Measurements from ENCODE around the gene ATG4D. TPM values are rescaled to one million over a fixed set of nuclear protein-coding genes. Genes with fewer than 3 reads are reported as not detected.

Gene ATG4D
- polyA plus RNA-seq, 1 of the 3 experiments (the other 2 are of a cell fraction): 22.6 TPM

DNA sequence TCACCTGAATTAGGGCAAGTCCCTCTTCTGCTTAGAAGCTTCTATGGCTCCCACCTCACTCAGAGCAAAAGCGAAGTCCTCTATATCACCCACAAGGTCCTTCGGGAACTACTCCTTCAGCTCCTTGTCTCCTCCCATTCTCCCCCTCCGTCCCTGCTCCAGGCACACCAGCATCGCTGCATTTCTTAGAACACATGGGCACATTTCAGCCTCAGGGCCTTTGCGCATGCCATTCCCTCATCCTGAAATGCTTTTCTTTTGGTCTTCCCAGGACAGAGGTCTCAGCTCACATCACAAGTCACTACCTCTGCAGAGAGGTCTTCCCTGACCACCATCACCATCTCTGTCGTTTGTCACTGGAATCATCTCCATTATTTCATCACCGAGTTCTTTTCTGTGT is 30.5 kb upstream of the ATG4D start:
- no peaks in the 10 kb centered on the region for H3F3A ChIP-seq (replicated peaks; ENCODE audit: insufficient read depth)
- 63% methylated on average over 7 of the region's 7 CpGs for WGBS (ENCODE audit: low lambda C conversion rate)
- H4K20me1 ChIP-seq (ENCODE audit: insufficient read depth): no peaks in the 10 kb centered on the region
- ChIA-PET POLR2A (no interaction called here), CTCF (interaction anchor here (0.6 to 1.8 kb wide), 5 partner anchors 10 to 35 kb away, joined by 3 to 5 read pairs (median 3); no protein-coding TSS in a partner anchor)
- no peaks in the 10 kb centered on the region; a peak in 1 of 4 replicates for H3K4me1 ChIP-seq (ENCODE audit: control insufficient read depth in 1 of 2, insufficient read depth in 2 of 2, low read depth in 1 of 2, low read length in 1 of 2)
- no peak overlapping the region for H2AFZ ChIP-seq (ENCODE audit: low read depth)
- no peak for TF ChIP-seq PBX3 (IDR thresholded peaks at IDR 0.05)
- no peak for TF ChIP-seq NFIC (IDR thresholded peaks at IDR 0.05; ENCODE audit: borderline replicate concordance)
- TF ChIP-seq JUND (IDR thresholded peaks at IDR 0.05): no peak
- no peak for TF ChIP-seq RXRA (IDR thresholded peaks at IDR 0.05; ENCODE audit: borderline replicate concordance, low read depth)
- no peak for TF ChIP-seq TCF12 (IDR thresholded peaks at IDR 0.05)
- no peak for TF ChIP-seq FOSL2 (IDR thresholded peaks at IDR 0.05; ENCODE audit: borderline replicate concordance, low read depth)
- TF ChIP-seq GATA2 (CRISPR knock-in tag; IDR thresholded peaks at IDR 0.05): no peak
- no peak for TF ChIP-seq GABPA (IDR thresholded peaks at IDR 0.05; ENCODE audit: low read depth)
- no peak for TF ChIP-seq EP300 (IDR thresholded peaks at IDR 0.05; ENCODE audit: borderline replicate concordance in 1 of 2, low read depth in 1 of 2, low read length in 1 of 2)
- no peak for TF ChIP-seq SIN3A (IDR thresholded peaks at IDR 0.05; ENCODE audit: borderline replicate concordance, low read depth, low read length)
- TF ChIP-seq TAF1 (IDR thresholded peaks at IDR 0.05; ENCODE audit: borderline replicate concordance, low read depth, low read length): no peak
- no peak for TF ChIP-seq EZH2phosphoT487 (IDR thresholded peaks at IDR 0.05; ENCODE audit: borderline replicate concordance, low read depth)
- TF ChIP-seq, protein P1, sequence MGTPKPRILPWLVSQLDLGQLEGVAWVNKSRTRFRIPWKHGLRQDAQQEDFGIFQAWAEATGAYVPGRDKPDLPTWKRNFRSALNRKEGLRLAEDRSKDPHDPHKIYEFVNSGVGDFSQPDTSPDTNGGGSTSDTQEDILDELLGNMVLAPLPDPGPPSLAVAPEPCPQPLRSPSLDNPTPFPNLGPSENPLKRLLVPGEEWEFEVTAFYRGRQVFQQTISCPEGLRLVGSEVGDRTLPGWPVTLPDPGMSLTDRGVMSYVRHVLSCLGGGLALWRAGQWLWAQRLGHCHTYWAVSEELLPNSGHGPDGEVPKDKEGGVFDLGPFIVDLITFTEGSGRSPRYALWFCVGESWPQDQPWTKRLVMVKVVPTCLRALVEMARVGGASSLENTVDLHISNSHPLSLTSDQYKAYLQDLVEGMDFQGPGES (IDR thresholded peaks at IDR 0.05; ENCODE audit: low read depth, low read length): no peak
- TF ChIP-seq SMC3 (IDR thresholded peaks at IDR 0.05; ENCODE audit: low read depth, low read length): no peak
- TF ChIP-seq YY1 (IDR thresholded peaks at IDR 0.05; ENCODE audit: low read depth): no peak
- no peak for TF ChIP-seq POLR2AphosphoS5 (IDR thresholded peaks at IDR 0.05; ENCODE audit: low read depth, low read length)
- H3K4me2 ChIP-seq: no peak overlapping the region
- no peak overlapping the region for H3K4me3 ChIP-seq (ENCODE audit: low read depth in 2 of 2, low read length in 1 of 2)
- DNase-seq: no peak
- H3K79me2 ChIP-seq (ENCODE audit: insufficient read depth): no peaks in the 10 kb centered on the region
- H3K27ac ChIP-seq (ENCODE audit: low read depth in 2 of 2, low read length in 1 of 2): no peak overlapping the region
- H3K27me3 ChIP-seq (ENCODE audit: insufficient read depth): peaks cover 13% of the 10 kb centered on the region; the same call in 1 of the 2 replicates
- no peak overlapping the region for H3K9ac ChIP-seq
- no peaks in the 10 kb centered on the region for H3K9me3 ChIP-seq
- no peaks in the 10 kb centered on the region for H3K36me3 ChIP-seq (replicated peaks in 1 of 2; ENCODE audit: control insufficient read depth in 1 of 2, insufficient read depth in 2 of 2, low read length in 1 of 2)
- H3K9me2 ChIP-seq: no peaks in the 10 kb centered on the region

Data from SK-N-SH (cell line).